ENCODE results near the gene DCDC2.

- TF ChIP-seq, protein P1, sequence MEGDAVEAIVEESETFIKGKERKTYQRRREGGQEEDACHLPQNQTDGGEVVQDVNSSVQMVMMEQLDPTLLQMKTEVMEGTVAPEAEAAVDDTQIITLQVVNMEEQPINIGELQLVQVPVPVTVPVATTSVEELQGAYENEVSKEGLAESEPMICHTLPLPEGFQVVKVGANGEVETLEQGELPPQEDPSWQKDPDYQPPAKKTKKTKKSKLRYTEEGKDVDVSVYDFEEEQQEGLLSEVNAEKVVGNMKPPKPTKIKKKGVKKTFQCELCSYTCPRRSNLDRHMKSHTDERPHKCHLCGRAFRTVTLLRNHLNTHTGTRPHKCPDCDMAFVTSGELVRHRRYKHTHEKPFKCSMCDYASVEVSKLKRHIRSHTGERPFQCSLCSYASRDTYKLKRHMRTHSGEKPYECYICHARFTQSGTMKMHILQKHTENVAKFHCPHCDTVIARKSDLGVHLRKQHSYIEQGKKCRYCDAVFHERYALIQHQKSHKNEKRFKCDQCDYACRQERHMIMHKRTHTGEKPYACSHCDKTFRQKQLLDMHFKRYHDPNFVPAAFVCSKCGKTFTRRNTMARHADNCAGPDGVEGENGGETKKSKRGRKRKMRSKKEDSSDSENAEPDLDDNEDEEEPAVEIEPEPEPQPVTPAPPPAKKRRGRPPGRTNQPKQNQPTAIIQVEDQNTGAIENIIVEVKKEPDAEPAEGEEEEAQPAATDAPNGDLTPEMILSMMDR (IDR thresholded peaks at IDR 0.05) = no peak
- no peak for TF ChIP-seq EP300 (IDR thresholded peaks at IDR 0.05)
- no peak for TF ChIP-seq POLR2A (IDR thresholded peaks at IDR 0.05)
Measured at GRCh38 chr6:24394780-24395437, 37.0 kb upstream of the DCDC2 start.

Data from ovary (tissue), 3 donors.